Right renal pelvis (tissue), 4 donors: ENCODE measurements around the gene KCND2. TPM values are rescaled to one million over a fixed set of nuclear protein-coding genes. Genes with fewer than 3 reads are reported as not detected.
"Not testable (repeated sequence)": the region's sequence is repeated elsewhere in the genome, so short reads cannot be mapped to it uniquely, and the experiment has no call there.

Experiments
- DNase-seq, 4 donors: peaks; one replicate each; pipeline ENCODE4 v3.0.0-alpha.2; 2013; ENCODE audit warnings: low read depth in 4 of 4, low spot score in 3 of 4, missing footprints in 1 of 4
- polyA plus RNA-seq, 4 donors: library from polyadenylated mRNA; unstranded; fragments of 120-200 nt; gene quantifications; one replicate each; pipeline ENCODE4 v1.2.1, GENCODE V29; 2013; ENCODE audit not compliant: insufficient read length in 4 of 4

KCND2 gene
- polyA plus RNA-seq, 4 donors = 1.0 to 2.4 (median 1.7) TPM

GRCh38 chr7:120564145-120564544, 291.2 kb downstream of the KCND2 start:
- DNase-seq = no peak

GRCh38 chr7:120567204-120567603, 294.2 kb downstream of the KCND2 start:
- no peak for DNase-seq

GRCh38 chr7:120578657-120579056, 305.7 kb downstream of the KCND2 start:
- DNase-seq = not testable (repeated sequence)

- DNase-seq = no peak
Observed at GRCh38 chr7:120582916-120583315, 309.9 kb downstream of the KCND2 start.

- no peak for DNase-seq
Observed at GRCh38 chr7:120583899-120584586, 311.1 kb downstream of the KCND2 start.

- peak in 3 of 4 donors; percentile 16 to 39 (median 34) for DNase-seq
Observed at GRCh38 chr7:120586571-120586970, 313.6 kb downstream of the KCND2 start.

- DNase-seq = no peak
Observed at GRCh38 chr7:120587243-120587642, 314.3 kb downstream of the KCND2 start.

- peak in 3 of 4 donors; percentile 28 to 31 (median 29) for DNase-seq
Observed at GRCh38 chr7:120588416-120588815, 315.4 kb downstream of the KCND2 start.

- no peak for DNase-seq
Observed at GRCh38 chr7:120588862-120589261, 315.9 kb downstream of the KCND2 start.

- no peak for DNase-seq
Observed at GRCh38 chr7:120600607-120601006, 327.6 kb downstream of the KCND2 start.

GRCh38 chr7:120603366-120603765, 330.4 kb downstream of the KCND2 start:
- DNase-seq = no peak

GRCh38 chr7:120609136-120609753, 336.3 kb downstream of the KCND2 start:
- DNase-seq = no peak

- no peak for DNase-seq
Observed at GRCh38 chr7:120611975-120612374, 339.0 kb downstream of the KCND2 start.

- no peak for DNase-seq
Observed at GRCh38 chr7:120615703-120616102, 342.7 kb downstream of the KCND2 start.

- no peak for DNase-seq
Observed at GRCh38 chr7:120617275-120617674, 344.3 kb downstream of the KCND2 start.

- DNase-seq = no peak
Observed at GRCh38 chr7:120628251-120628650, 355.3 kb downstream of the KCND2 start.

GRCh38 chr7:120639884-120640283, 366.9 kb downstream of the KCND2 start:
- no peak for DNase-seq

- no peak for DNase-seq
Observed at GRCh38 chr7:120645966-120646365, 373.0 kb downstream of the KCND2 start.

- no peak for DNase-seq
Observed at GRCh38 chr7:120654241-120654640, 381.3 kb downstream of the KCND2 start.

GRCh38 chr7:120658516-120658915, 385.5 kb downstream of the KCND2 start:
- DNase-seq = no peak

- no peak for DNase-seq
Observed at GRCh38 chr7:120662291-120662690, 389.3 kb downstream of the KCND2 start.

GRCh38 chr7:120665068-120665467, 392.1 kb downstream of the KCND2 start:
- DNase-seq = no peak
